Subcutaneous adipose tissue (tissue), 4 donors: ENCODE results near the gene SYNE1. TPM values are rescaled to one million over a fixed set of nuclear protein-coding genes. Genes with fewer than 3 reads are reported as not detected.

ENCODE experiments used
- total RNA-seq, 4 donors: library from RNA; depleted of rRNA; stranded (reverse); fragments of >200 nt; gene quantifications; one replicate each; pipeline ENCODE4 v1.1.0, GENCODE V29; 2016
- TF ChIP-seq, protein P1 (sequence below): fragments of 450-650 bp; IDR thresholded peaks from one replicate; pipeline ENCODE4 v1.5.1; 2016; ENCODE audit warnings: low read depth, mild to moderate bottlenecking, control low read depth, antibody characterized with exemption, moderate library complexity

SYNE1 gene
- total RNA-seq, 4 donors from 2014 or later: 85.5 to 173 (median 111) TPM

DNA sequence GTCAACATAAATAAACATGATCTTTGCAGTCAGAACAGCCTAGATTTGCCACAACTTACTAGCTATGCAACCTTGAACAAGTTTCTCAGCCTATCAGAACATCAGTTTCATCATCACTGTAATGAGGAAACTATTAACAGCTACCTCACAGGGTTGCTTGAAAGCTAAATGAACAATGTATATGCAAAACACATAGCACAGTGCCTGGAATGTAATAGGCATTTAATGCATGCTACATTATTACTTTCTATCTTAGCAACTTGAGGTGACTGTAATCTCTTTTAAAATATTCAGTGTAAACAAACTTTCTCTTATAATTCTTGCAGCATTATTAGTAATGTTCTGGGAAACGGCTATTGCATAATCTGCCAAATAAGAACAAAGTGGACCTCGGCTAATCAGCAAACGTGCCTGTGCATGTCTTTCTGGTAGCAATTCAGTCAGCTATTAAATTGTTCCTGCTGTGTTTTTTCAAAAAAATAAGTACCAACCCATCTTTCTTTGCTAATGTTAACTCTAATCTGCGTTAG, 61.5 kb downstream of the SYNE1 start:
- TF ChIP-seq, protein P1, sequence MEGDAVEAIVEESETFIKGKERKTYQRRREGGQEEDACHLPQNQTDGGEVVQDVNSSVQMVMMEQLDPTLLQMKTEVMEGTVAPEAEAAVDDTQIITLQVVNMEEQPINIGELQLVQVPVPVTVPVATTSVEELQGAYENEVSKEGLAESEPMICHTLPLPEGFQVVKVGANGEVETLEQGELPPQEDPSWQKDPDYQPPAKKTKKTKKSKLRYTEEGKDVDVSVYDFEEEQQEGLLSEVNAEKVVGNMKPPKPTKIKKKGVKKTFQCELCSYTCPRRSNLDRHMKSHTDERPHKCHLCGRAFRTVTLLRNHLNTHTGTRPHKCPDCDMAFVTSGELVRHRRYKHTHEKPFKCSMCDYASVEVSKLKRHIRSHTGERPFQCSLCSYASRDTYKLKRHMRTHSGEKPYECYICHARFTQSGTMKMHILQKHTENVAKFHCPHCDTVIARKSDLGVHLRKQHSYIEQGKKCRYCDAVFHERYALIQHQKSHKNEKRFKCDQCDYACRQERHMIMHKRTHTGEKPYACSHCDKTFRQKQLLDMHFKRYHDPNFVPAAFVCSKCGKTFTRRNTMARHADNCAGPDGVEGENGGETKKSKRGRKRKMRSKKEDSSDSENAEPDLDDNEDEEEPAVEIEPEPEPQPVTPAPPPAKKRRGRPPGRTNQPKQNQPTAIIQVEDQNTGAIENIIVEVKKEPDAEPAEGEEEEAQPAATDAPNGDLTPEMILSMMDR: no peak

DNA sequence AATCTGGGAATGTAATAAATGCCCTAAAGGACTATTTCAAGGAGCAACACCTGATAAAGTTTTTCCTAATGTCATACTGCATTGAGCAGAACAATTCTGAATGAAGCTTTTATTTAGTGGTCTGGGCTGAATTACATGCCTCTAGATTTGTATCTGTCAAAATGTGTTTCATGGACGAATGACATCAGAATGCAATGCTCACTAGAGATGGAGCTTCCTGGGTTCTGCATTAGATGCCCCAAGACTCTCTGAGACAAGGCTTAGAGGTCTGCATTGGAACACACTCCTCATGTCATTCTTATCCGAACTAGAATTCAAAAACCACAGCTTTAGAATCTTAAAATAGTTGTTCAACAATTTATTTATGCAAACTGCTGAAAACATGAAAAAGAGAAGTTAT, 62.0 kb downstream of the SYNE1 start:
- TF ChIP-seq, protein P1: no peak

DNA sequence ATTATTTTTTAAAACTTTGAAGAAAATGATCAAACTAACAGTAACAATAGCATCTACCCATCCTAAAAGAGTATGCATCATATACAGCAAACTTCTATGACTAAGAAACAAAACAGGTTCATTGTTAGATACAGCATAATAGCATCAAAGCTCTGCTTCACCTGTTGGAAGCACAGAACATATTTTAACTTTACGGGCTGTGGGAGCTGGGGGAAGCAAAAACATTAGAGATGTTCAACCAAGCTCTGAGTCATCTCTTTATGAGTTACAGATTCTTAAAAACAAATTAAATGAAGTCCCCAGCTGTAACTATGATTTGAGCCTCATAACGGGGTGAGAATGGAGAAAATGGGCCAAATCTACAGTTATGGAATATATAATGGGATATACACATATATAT, 63.4 kb downstream of the SYNE1 start:
- TF ChIP-seq, protein P1: no peak

DNA sequence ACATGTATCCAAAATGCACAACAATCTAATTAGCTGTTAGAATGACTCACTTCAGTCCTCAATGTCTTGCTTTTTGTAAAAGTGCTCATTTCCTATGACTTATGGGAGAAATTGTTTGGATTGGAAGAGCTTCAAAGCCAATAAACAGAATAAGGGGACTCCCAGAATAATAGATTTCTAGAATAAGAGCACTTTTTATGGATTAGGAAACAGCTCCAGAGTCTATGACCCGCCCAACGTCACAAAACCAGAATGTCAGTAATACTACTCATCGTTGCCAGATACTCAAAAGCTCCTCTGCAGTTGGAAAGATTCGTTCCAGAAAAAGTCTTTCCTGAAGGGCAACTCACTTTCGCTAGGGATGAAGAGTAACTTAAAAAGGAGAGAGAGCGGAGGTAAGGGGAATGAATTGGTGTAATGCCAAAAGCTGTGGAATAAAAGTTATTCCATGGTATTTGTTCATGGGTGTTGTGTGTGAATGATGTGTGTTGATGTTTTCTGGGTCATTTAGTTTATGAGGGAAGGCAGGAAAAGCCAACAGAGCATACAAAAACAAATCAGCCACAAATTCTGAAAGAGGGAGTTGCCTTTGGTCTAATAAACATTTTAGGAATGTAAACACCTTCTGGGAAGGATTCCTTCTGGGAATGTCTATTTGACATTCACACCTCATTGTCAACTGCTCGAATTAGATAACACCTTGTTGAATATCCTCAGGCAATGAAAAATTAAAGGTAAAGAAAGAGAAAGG, 64.6 kb downstream of the SYNE1 start:
- TF ChIP-seq, protein P1: no peak

DNA sequence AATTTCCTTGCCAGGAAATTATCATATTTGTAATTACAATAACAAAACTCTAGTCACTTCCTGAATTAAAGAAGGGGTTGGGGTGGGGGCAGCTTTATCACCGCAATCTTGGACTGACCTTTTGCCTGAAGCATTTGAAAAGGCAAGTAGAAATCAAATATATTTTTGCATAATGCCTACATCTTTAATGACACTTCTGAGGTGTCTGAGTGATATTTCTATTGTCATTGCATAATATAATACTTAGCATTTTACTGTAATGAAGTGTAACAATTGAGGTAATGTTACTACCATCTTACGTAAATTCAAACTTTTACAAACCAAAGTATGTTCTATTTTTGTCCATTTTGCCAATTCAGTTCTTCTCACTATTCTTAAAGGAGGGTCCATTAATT, 65.2 kb downstream of the SYNE1 start:
- TF ChIP-seq, protein P1: no peak

DNA sequence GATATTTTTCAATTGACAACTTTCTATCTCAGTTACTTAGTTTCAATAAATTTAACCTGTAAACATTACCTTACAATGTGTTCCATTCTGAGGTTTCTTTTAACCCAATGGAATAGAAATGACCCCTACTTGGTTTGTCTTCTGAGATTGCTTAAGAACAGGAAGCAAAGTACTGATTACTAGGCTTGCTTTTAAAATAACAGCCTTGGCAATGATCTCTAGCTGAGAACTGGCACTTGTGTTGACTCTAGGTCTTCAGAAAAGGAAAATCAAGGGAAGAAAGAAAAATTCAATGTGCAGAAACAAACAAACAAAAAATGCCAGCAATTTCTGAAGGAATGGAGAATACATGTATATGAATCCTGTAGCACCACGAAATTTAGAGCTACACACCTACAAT, 66.1 kb downstream of the SYNE1 start:
- TF ChIP-seq, protein P1: no peak

DNA sequence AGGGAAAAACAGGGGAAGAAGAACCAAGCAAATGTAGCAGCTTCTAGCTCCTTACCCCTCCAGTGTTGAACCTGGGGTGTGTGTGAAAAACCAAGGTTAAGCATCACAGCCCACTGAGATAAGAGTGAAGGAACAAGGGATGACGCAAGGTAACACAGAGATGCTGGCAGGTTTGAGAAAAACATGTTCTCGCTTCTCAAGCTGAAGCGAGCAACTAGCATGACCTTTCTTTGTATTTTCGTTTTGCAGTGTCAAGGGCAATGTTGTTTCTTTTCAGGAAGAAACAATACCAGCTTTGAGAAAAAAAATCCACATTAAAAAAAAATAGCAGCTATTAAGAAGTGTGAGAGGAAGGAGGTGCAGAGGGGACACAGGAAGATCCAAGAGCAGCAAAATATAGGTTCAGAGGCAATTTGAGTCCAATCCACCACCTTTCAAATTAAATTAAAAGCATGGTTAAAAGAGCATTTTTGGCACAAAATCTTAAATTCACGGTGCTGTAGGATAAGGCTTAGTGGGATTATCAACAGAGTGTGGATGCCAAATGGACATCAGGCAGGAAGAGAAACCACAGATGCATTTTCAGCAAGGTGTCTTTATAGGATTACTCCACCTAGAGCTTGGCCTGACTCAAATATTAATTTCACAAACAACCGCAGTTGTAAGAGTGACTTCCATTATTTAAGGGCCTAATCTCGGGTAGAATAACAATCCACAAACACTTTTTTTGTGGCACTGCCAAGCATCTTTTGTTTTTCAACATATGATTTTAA, 70.9 kb downstream of the SYNE1 start:
- TF ChIP-seq, protein P1: no peak
